Measurements from ENCODE around the gene IFT172.
A peak's percentile ranks its signal among the peaks of the same experiment; 100 is the strongest.

The IFT172 gene

GRCh38 chr2:27506587-27506986 lies 17.0 kb upstream of the IFT172 start:
- Histone ChIP-seq H3K9me3 (ENCODE audit: low read length) (no peaks in the 10 kb centered on the region), H3K4me3 (ENCODE audit: low read depth in 1 of 2, low read length in 2 of 2) (no peak overlapping the region), H3K36me3 (ENCODE audit: insufficient read depth, low read length) (no peaks in the 10 kb centered on the region), H3K27ac (ENCODE audit: low read depth, low read length) (no peak overlapping the region), H3K4me1 (ENCODE audit: insufficient read depth, low read length) (no peaks in the 10 kb centered on the region), H3K27me3 (ENCODE audit: control insufficient read depth in 1 of 2, insufficient read depth in 2 of 2, low read length in 2 of 2) (no peaks in the 10 kb centered on the region), H3K9ac (ENCODE audit: low read length) (no peak overlapping the region)

DNA sequence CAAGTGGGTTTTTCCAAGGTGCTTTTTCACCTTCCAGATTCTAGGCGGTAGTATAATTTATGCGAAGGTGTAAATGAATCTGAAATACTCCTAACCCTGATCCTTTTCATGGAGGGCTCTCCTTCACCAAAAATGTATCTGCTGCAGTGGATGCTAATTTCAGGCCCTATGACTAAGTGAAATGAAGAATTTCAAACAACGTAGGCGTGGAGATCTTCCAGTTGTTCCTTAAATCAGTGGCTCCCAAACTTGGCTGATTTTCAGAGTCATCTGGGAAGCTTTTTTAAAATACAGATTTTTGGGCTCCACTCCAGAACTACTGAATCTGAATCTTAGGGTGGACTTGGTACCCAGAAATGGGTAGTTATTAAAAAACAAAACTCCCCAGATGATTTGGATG lies 12.6 kb upstream of the IFT172 start:
- Histone ChIP-seq H3K9ac (ENCODE audit: low read length) (no peak overlapping the region), H3K4me1 (ENCODE audit: insufficient read depth, low read length) (no peaks in the 10 kb centered on the region), H3K9me3 (ENCODE audit: low read length) (no peaks in the 10 kb centered on the region), H3K27ac (ENCODE audit: low read depth, low read length) (no peak overlapping the region), H3K27me3 (ENCODE audit: control insufficient read depth in 1 of 2, insufficient read depth in 2 of 2, low read length in 2 of 2) (peaks cover 0 to 4% of the 10 kb centered on the region in 2 donors), H3K36me3 (ENCODE audit: insufficient read depth, low read length) (no peaks in the 10 kb centered on the region), H3K4me3 (ENCODE audit: low read depth in 1 of 2, low read length in 2 of 2) (no peak overlapping the region)

DNA sequence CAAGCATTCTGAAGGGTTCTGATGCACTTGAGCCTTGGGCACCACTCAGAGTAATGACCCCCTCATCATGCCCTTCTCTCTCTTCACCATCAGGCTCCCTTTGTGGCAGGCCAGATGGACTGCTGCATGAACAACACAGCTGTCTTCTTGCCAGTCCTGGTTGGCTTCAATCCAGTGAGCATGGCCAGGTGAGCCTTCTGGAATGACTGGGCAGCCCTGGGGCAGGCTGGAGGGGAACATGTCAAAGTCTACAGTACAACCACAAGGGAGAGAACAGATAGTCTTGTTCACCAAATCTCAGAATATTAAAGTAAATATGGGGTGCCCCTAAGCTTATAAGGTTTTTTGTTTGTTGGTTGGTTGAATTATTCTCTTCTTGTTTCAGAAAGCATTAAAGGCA lies 11.5 kb upstream of the IFT172 start:
- H3K4me3 ChIP-seq (ENCODE audit: low read depth in 1 of 2, low read length in 2 of 2) = no peak overlapping the region
- H3K27ac ChIP-seq (ENCODE audit: low read depth, low read length) = no peak overlapping the region
- H3K9ac ChIP-seq (ENCODE audit: low read length) = no peak overlapping the region
- H3K27me3 ChIP-seq (ENCODE audit: control insufficient read depth in 1 of 2, insufficient read depth in 2 of 2, low read length in 2 of 2) = peaks cover 0 to 7% of the 10 kb centered on the region in 2 donors
- H3K36me3 ChIP-seq (ENCODE audit: insufficient read depth, low read length) = no peaks in the 10 kb centered on the region
- H3K9me3 ChIP-seq (ENCODE audit: low read length) = no peaks in the 10 kb centered on the region
- H3K4me1 ChIP-seq (ENCODE audit: insufficient read depth, low read length) = no peaks in the 10 kb centered on the region

- Histone ChIP-seq H3K27me3 (ENCODE audit: control insufficient read depth in 1 of 2, insufficient read depth in 2 of 2, low read length in 2 of 2) (peaks cover 7 to 9% of the 10 kb centered on the region in 2 donors), H3K9me3 (ENCODE audit: low read length) (no peaks in the 10 kb centered on the region), H3K27ac (ENCODE audit: low read depth, low read length) (no peak overlapping the region), H3K4me3 (ENCODE audit: low read depth in 1 of 2, low read length in 2 of 2) (no peak overlapping the region), H3K4me1 (ENCODE audit: insufficient read depth, low read length) (peaks cover 3% of the 10 kb centered on the region), H3K36me3 (ENCODE audit: insufficient read depth, low read length) (no peaks in the 10 kb centered on the region), H3K9ac (ENCODE audit: low read length) (no peak overlapping the region)
Observed at GRCh38 chr2:27498975-27499374, 9.4 kb upstream of the IFT172 start.

GRCh38 chr2:27497288-27497627 lies 7.7 kb upstream of the IFT172 start:
- Histone ChIP-seq H3K36me3 (ENCODE audit: insufficient read depth, low read length) (no peaks in the 10 kb centered on the region), H3K4me1 (ENCODE audit: insufficient read depth, low read length) (peaks cover 3% of the 10 kb centered on the region), H3K9me3 (ENCODE audit: low read length) (no peaks in the 10 kb centered on the region), H3K4me3 (ENCODE audit: low read depth in 1 of 2, low read length in 2 of 2) (no peak overlapping the region), H3K27ac (ENCODE audit: low read depth, low read length) (no peak overlapping the region), H3K27me3 (ENCODE audit: control insufficient read depth in 1 of 2, insufficient read depth in 2 of 2, low read length in 2 of 2) (peaks cover 7 to 11% of the 10 kb centered on the region in 2 donors), H3K9ac (ENCODE audit: low read length) (no peak overlapping the region)

- no peak within 1 kb of the TSS for H3K9ac ChIP-seq (ENCODE audit: low read length)
Observed at GRCh38 chr2:27496357-27497287, 7.1 kb upstream of the IFT172 start, which contains the start of gene GCKR. Gene GCKR (plus strand): TSS chr2:27496839. CDS start chr2:27496905, 66 bp downstream.

DNA sequence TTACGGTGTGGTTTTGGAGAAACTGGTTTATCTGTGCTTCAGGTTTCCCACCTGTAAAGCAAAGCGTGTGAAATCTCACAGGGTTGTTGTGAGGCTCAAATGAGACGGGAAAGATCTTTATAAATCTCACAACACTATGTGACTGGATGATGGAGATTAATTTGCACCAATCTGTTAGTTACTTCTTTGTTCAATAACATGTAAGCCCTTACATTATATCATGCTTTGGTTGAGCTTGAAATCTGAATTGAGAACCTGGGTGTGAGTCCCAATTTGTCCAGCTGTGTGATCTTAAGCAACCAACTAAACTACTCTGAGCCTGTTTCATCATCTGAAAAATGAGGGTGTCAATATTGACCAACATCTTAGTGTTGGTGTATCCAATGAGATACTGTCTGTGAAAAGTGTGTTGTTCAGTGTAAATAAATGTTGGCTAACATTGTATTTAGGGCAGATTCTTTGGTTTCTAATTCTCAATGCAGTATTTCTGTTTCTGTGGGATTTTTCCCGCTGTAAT lies 6.4 kb upstream of the IFT172 start:
- H3K9me3 ChIP-seq (ENCODE audit: low read length) = no peaks in the 10 kb centered on the region
- peaks cover 3% of the 10 kb centered on the region for H3K4me1 ChIP-seq (ENCODE audit: insufficient read depth, low read length)
- no peak overlapping the region for H3K9ac ChIP-seq (ENCODE audit: low read length)
- H3K27ac ChIP-seq (ENCODE audit: low read depth, low read length) = no peak overlapping the region
- H3K27me3 ChIP-seq (ENCODE audit: control insufficient read depth in 1 of 2, insufficient read depth in 2 of 2, low read length in 2 of 2) = peaks cover 7 to 11% of the 10 kb centered on the region in 2 donors
- H3K36me3 ChIP-seq (ENCODE audit: insufficient read depth, low read length) = no peaks in the 10 kb centered on the region
- no peak overlapping the region for H3K4me3 ChIP-seq (ENCODE audit: low read depth in 1 of 2, low read length in 2 of 2)

More at GRCh38 chr2:27496357-27497287, 7.1 kb upstream of the IFT172 start, which contains the start of gene GCKR:
- no peak within 1 kb of the TSS for H3K27ac ChIP-seq (ENCODE audit: low read depth, low read length)
- peaks cover 3% of the 10 kb centered on the region for H3K4me1 ChIP-seq (ENCODE audit: insufficient read depth, low read length)
- no peak within 1 kb of the TSS for H3K4me3 ChIP-seq (ENCODE audit: low read depth in 1 of 2, low read length in 2 of 2)
- no peaks in the 10 kb centered on the region for H3K36me3 ChIP-seq (ENCODE audit: insufficient read depth, low read length)
- H3K9me3 ChIP-seq (ENCODE audit: low read length) = no peaks in the 10 kb centered on the region
- peaks cover 7 to 11% of the 10 kb centered on the region in 2 donors for H3K27me3 ChIP-seq (ENCODE audit: control insufficient read depth in 1 of 2, insufficient read depth in 2 of 2, low read length in 2 of 2)

DNA sequence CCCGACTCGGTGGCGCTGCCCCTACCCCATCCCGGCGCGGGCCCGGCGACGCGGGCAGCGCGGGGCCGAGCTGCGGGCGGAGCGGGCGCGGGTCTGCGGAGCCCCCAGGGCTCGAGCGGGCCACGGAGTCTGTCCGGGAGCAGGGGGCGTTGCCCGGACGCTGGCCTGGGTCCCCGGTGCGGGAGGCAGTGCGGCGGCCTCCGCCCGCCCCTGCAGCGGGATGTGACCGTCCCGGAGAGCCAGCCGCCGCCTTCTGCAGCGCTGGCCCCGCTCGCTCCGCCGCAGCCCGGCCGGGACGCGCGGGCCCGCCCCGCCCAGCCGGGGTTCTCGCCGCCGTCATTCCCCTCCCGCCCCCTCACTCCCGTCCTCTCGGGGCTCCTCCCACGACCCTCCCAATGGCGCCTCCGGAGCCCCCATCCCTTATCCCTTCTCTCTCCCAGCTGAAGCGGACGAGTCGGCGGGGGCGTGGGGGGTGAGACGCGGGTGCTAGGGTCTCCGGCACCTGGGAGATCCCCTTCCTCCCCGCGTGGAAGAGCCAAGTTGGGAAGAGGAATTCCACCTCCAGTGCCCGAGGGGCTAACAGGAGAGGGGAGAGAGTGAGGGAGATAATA lies 5.5 kb upstream of the IFT172 start, which contains the start of gene FNDC4:
Gene FNDC4, minus strand, starts transcription at position 257 of the 611 bp plus-strand sequence. CDS start 521 bp downstream, outside the sequence.
- Histone ChIP-seq H3K4me1 (ENCODE audit: insufficient read depth, low read length) (peaks cover 3% of the 10 kb centered on the region), H3K9ac (ENCODE audit: low read length) (peak within 1 kb of the TSS; percentile 13)

DNA sequence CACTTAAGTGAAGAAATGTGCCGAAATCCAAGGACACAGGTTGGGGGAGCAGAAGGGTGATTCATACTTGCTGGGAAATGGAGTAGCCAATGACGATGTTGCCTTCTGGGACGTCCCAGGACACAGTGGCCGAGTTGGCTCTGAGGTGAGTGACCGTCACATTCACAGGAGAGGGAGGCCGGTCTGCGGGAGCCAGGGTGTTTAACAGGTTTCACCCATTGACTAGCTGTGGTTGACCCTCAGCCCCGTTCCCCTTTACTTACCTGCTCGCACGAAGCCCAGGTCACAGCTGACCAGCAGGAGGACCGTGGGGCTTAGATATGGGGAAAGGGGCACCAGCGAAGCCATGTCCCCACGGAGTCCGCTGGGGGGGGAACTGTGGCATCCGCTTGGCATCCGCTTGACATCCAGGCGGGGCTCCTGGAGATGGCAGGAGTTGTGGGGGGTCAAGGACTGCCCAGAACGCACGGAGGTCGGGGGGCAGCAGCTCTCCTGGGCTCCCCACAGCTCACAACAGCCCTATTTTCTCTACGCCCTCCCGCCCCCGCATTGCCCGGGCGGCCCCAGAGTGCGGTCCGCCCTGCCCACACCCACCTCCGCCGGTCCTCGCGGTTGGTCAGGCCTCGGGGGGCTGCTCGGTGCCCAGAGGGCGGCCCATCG lies 4.9 kb upstream of the IFT172 start:
- H3K27me3 ChIP-seq (ENCODE audit: control insufficient read depth in 1 of 2, insufficient read depth in 2 of 2, low read length in 2 of 2) = peaks cover 7 to 11% of the 10 kb centered on the region in 2 donors
- peaks cover 4% of the 10 kb centered on the region for H3K4me1 ChIP-seq (ENCODE audit: insufficient read depth, low read length)
- peak overlapping the region; percentile 26 to 71 for H3K4me3 ChIP-seq (ENCODE audit: low read depth in 1 of 2, low read length in 2 of 2)
- no peaks in the 10 kb centered on the region for H3K36me3 ChIP-seq (ENCODE audit: insufficient read depth, low read length)
- peak overlapping the region; percentile 13 for H3K9ac ChIP-seq (ENCODE audit: low read length)
- H3K9me3 ChIP-seq (ENCODE audit: low read length) = no peaks in the 10 kb centered on the region
- H3K27ac ChIP-seq (ENCODE audit: low read depth, low read length) = peak overlapping the region; percentile 32

More for the DNA sequence above, 5.5 kb upstream of the IFT172 start, which contains the start of gene FNDC4:
- H3K4me3 ChIP-seq (ENCODE audit: low read depth in 1 of 2, low read length in 2 of 2) = peak within 1 kb of the TSS; percentile 26 to 71
- H3K27ac ChIP-seq (ENCODE audit: low read depth, low read length) = peak within 1 kb of the TSS; percentile 32
- H3K36me3 ChIP-seq (ENCODE audit: insufficient read depth, low read length) = no peaks in the 10 kb centered on the region
- H3K27me3 ChIP-seq (ENCODE audit: control insufficient read depth in 1 of 2, insufficient read depth in 2 of 2, low read length in 2 of 2) = peaks cover 7 to 11% of the 10 kb centered on the region in 2 donors
- H3K9me3 ChIP-seq (ENCODE audit: low read length) = no peaks in the 10 kb centered on the region

DNA sequence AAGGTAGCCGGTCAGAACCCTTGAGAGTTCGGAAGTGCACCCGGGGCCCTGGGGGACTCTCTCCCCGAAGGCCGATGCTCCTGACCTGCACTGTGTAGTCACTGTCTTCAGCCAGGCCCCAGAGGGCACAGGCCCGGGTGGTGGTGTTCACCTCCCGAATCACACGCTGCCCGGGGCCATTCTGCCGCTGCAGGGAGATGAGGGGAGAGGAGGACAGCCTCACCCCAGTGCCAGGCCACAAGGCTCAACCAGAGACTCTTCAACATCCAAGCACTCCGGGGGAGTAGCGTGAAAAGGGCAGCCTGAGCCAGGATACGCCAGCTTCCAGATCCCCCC lies 4.4 kb upstream of the IFT172 start:
- H3K4me1 ChIP-seq (ENCODE audit: insufficient read depth, low read length) = peaks cover 9% of the 10 kb centered on the region
- no peaks in the 10 kb centered on the region for H3K36me3 ChIP-seq (ENCODE audit: insufficient read depth, low read length)
- H3K4me3 ChIP-seq (ENCODE audit: low read depth in 1 of 2, low read length in 2 of 2) = peak overlapping the region; percentile 26 to 71
- no peaks in the 10 kb centered on the region for H3K9me3 ChIP-seq (ENCODE audit: low read length)
- H3K27ac ChIP-seq (ENCODE audit: low read depth, low read length) = no peak overlapping the region
- peaks cover 7 to 11% of the 10 kb centered on the region in 2 donors for H3K27me3 ChIP-seq (ENCODE audit: control insufficient read depth in 1 of 2, insufficient read depth in 2 of 2, low read length in 2 of 2)
- H3K9ac ChIP-seq (ENCODE audit: low read length) = no peak overlapping the region

DNA sequence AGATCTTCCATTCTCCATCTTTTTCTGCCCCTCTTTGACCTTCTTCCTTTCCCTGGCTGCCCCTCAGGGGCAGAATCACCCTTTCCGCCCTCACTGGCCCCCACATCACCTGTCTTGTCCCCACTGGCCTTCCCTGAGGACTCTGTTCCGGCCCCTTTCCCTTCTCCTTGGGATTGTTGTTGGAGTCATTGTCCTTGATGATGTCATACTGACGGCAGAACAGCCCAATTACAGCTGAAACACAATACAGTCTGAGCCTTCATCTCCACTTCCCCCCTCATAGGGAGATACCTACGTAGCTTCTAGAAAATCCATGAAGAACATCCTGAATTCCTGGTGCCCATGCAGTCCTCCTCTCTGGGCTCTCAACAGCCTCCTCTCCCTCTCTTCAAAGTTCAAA lies 3.0 kb upstream of the IFT172 start:
- Histone ChIP-seq H3K27me3 (ENCODE audit: control insufficient read depth in 1 of 2, insufficient read depth in 2 of 2, low read length in 2 of 2) (peaks cover 7 to 11% of the 10 kb centered on the region in 2 donors), H3K4me1 (ENCODE audit: insufficient read depth, low read length) (peaks cover 15% of the 10 kb centered on the region), H3K36me3 (ENCODE audit: insufficient read depth, low read length) (no peaks in the 10 kb centered on the region), H3K9ac (ENCODE audit: low read length) (no peak overlapping the region), H3K27ac (ENCODE audit: low read depth, low read length) (no peak overlapping the region), H3K9me3 (ENCODE audit: low read length) (no peaks in the 10 kb centered on the region), H3K4me3 (ENCODE audit: low read depth in 1 of 2, low read length in 2 of 2) (no peak overlapping the region)
